ENCODE measurements around the gene NBAS.

DNA sequence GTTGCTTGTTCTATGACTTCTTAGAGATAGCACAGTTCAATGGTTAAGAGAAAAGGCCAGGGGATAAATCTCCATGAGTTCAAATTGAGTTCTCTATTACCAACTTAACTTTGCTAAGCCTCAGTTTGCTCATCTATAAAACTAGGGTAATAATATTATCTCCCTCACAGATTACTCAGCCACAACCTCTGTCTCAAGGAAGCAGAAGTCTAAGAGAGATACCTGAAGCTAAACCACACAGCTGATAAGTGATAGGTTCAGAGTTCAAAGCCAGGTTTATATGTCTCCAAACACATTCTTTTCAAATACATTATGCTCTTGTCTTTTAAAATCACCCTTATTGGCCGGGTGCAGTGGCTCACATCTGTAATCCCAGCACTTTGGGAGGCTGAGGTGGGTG is 287.7 kb downstream of the NBAS start:
- TF ChIP-seq, protein P1, sequence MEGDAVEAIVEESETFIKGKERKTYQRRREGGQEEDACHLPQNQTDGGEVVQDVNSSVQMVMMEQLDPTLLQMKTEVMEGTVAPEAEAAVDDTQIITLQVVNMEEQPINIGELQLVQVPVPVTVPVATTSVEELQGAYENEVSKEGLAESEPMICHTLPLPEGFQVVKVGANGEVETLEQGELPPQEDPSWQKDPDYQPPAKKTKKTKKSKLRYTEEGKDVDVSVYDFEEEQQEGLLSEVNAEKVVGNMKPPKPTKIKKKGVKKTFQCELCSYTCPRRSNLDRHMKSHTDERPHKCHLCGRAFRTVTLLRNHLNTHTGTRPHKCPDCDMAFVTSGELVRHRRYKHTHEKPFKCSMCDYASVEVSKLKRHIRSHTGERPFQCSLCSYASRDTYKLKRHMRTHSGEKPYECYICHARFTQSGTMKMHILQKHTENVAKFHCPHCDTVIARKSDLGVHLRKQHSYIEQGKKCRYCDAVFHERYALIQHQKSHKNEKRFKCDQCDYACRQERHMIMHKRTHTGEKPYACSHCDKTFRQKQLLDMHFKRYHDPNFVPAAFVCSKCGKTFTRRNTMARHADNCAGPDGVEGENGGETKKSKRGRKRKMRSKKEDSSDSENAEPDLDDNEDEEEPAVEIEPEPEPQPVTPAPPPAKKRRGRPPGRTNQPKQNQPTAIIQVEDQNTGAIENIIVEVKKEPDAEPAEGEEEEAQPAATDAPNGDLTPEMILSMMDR (tag by site-specific recombination; IDR thresholded peaks at IDR 0.05), result no peak
- TF ChIP-seq BCL11B (tag by site-specific recombination; IDR thresholded peaks at IDR 0.05; ENCODE audit: low read depth), result no peak
- no peak for TF ChIP-seq ZNF311 (tag by site-specific recombination; IDR thresholded peaks at IDR 0.05; ENCODE audit: borderline replicate concordance)
- TF ChIP-seq ATF2 (tag by site-specific recombination; IDR thresholded peaks at IDR 0.05; ENCODE audit: low read depth), result no peak
- TF ChIP-seq ZBTB8A (tag by site-specific recombination; IDR thresholded peaks at IDR 0.05), result no peak
- no peak for TF ChIP-seq ZNF670 (tag by site-specific recombination; IDR thresholded peaks at IDR 0.05; ENCODE audit: low read depth)
- no peak for TF ChIP-seq GLIS2 (tag by site-specific recombination; IDR thresholded peaks at IDR 0.05)
